Karpas-422 (cell line): ENCODE data around the gene STXBP4. TPM values are rescaled to one million over a fixed set of nuclear protein-coding genes. Genes with fewer than 3 reads are reported as not detected.

Experiments
- DNase-seq: peaks from one replicate; pipeline ENCODE4 v3.0.0-alpha.2; 2015
- H2AFZ ChIP-seq: fragments of 200-600 bp; sonication (generic); 2 replicates; pipeline ENCODE4 v1.6.1; 2014; ENCODE audit warnings: antibody characterized with exemption, low read length, mixed read lengths
- H3K27ac ChIP-seq: fragments of 200-600 bp; sonication (generic); 2 replicates; pipeline ENCODE4 v1.5.1; 2014; ENCODE audit warnings: mild to moderate bottlenecking, low read length, moderate library complexity
- H3K27me3 ChIP-seq: fragments of 200-600 bp; sonication (generic); 2 replicates; pipeline ENCODE4 v1.6.1; 2014; ENCODE audit warnings: low read length, mixed read lengths
- H3K36me3 ChIP-seq: fragments of 200-600 bp; sonication (generic); 2 replicates; pipeline ENCODE4 v1.6.1; 2014; ENCODE audit warnings: low read length, mixed read lengths; ENCODE audit not compliant: insufficient read depth
- H3K4me1 ChIP-seq: fragments of 200-600 bp; sonication (generic); 2 replicates; pipeline ENCODE4 v1.6.1; 2014; ENCODE audit warnings: mild to moderate bottlenecking, low read length, mixed read lengths
- H3K4me2 ChIP-seq: fragments of 200-600 bp; sonication (generic); 2 replicates; pipeline ENCODE4 v1.6.1; 2014; ENCODE audit warnings: low read length, low read depth, mild to moderate bottlenecking; ENCODE audit not compliant: poor library complexity, severe bottlenecking
- H3K4me3 ChIP-seq: fragments of 200-600 bp; sonication (generic); 2 replicates; pipeline ENCODE4 v1.5.1; 2014; ENCODE audit warnings: mild to moderate bottlenecking, antibody characterized with exemption, low read length, mixed read lengths
- H3K79me2 ChIP-seq: fragments of 200-600 bp; sonication (generic); 2 replicates; pipeline ENCODE4 v1.6.1; 2014; ENCODE audit warnings: mild to moderate bottlenecking, low read length, mixed read lengths
- H3K9ac ChIP-seq: fragments of 200-600 bp; sonication (generic); 2 replicates; pipeline ENCODE4 v1.6.0; 2014; ENCODE audit warnings: low read length
- H3K9me2 ChIP-seq: fragments of 200-600 bp; sonication (generic), shearing (Covaris generic); replicated peaks from 2 replicates; pipeline ENCODE4 v1.6.0; 2014; ENCODE audit warnings: mild to moderate bottlenecking, low read length, moderate library complexity; ENCODE audit not compliant: insufficient read depth
- H3K9me3 ChIP-seq: fragments of 300-700, 200-600 bp; sonication (generic); 2 replicates; pipeline ENCODE4 v1.6.1; 2014; ENCODE audit warnings: low read length, mixed read lengths
- H4K20me1 ChIP-seq: fragments of 200-600 bp; sonication (generic); 2 replicates; pipeline ENCODE4 v1.6.1; 2014; ENCODE audit warnings: mild to moderate bottlenecking, antibody characterized with exemption, low read length, low read depth; ENCODE audit not compliant: insufficient read depth
- total RNA-seq: library from RNA; depleted of rRNA; stranded (reverse); fragments of >200 nt; shearing (Covaris generic); gene quantifications from 2 replicates; pipeline ENCODE4 v1.2.3, GENCODE V29; 2014; ENCODE audit warnings: low replicate concordance

STXBP4 gene
- total RNA-seq, 1 experiment from 2014 or later = 6.6 TPM

GRCh38 chr17:55086635-55087058, 118.1 kb downstream of the STXBP4 start:
- Histone ChIP-seq H3K4me2 (no peak overlapping the region), H2AFZ (no peak overlapping the region)

GRCh38 chr17:55089256-55089655, 120.7 kb downstream of the STXBP4 start:
- Histone ChIP-seq H3K9me3 (no peaks in the 10 kb centered on the region), H3K4me1 (no peaks in the 10 kb centered on the region), H3K36me3 (no peaks in the 10 kb centered on the region), H3K27me3 (no peaks in the 10 kb centered on the region), H3K79me2 (no peaks in the 10 kb centered on the region), H2AFZ (no peak overlapping the region), H3K27ac (no peak overlapping the region), H3K4me3 (no peak overlapping the region), H3K4me2 (no peak overlapping the region), H4K20me1 (0 out of 2 replicates have a peak, but pooled peaks cover 3% of the 10 kb centered on the region), H3K9ac (no peak overlapping the region), H3K9me2 (no peaks in the 10 kb centered on the region)
- no peak for DNase-seq

More at GRCh38 chr17:55086635-55087058, 118.1 kb downstream of the STXBP4 start:
- Histone ChIP-seq H3K27me3 (no peaks in the 10 kb centered on the region), H3K36me3 (no peaks in the 10 kb centered on the region), H4K20me1 (0 out of 2 replicates have a peak, but pooled peaks cover 3% of the 10 kb centered on the region), H3K9ac (no peak overlapping the region), H3K9me3 (no peaks in the 10 kb centered on the region), H3K9me2 (no peaks in the 10 kb centered on the region; the same call in 1 of the 2 replicates), H3K79me2 (no peaks in the 10 kb centered on the region), H3K4me3 (no peak overlapping the region), H3K27ac (no peak overlapping the region), H3K4me1 (no peaks in the 10 kb centered on the region)
- no peak for DNase-seq

- no peak overlapping the region for H2AFZ ChIP-seq
- no peaks in the 10 kb centered on the region for H3K4me1 ChIP-seq
- H3K9me2 ChIP-seq = no peaks in the 10 kb centered on the region
- H3K79me2 ChIP-seq = no peaks in the 10 kb centered on the region
- no peaks in the 10 kb centered on the region for H3K27me3 ChIP-seq
- H3K36me3 ChIP-seq = no peaks in the 10 kb centered on the region
- no peak overlapping the region for H3K9ac ChIP-seq
- H3K4me2 ChIP-seq = no peak overlapping the region
- DNase-seq = no peak
- no peak overlapping the region for H3K27ac ChIP-seq
- no peaks in the 10 kb centered on the region for H3K9me3 ChIP-seq
- H4K20me1 ChIP-seq = 0 out of 2 replicates have a peak, but pooled peaks cover 3% of the 10 kb centered on the region
- H3K4me3 ChIP-seq = no peak overlapping the region
Observed at GRCh38 chr17:55090079-55090492, 121.5 kb downstream of the STXBP4 start.

GRCh38 chr17:55093353-55093752, 124.8 kb downstream of the STXBP4 start:
- Histone ChIP-seq H3K4me3 (no peak overlapping the region), H3K36me3 (no peaks in the 10 kb centered on the region)

GRCh38 chr17:55098765-55099164, 130.2 kb downstream of the STXBP4 start:
- H3K27me3 ChIP-seq = no peaks in the 10 kb centered on the region
- H3K9me3 ChIP-seq = no peaks in the 10 kb centered on the region
- H3K4me1 ChIP-seq = no peaks in the 10 kb centered on the region
- no peaks in the 10 kb centered on the region for H3K9me2 ChIP-seq
- H3K27ac ChIP-seq = no peak overlapping the region
- H3K4me2 ChIP-seq = no peak overlapping the region
- no peaks in the 10 kb centered on the region for H3K36me3 ChIP-seq
- no peak for DNase-seq
- no peak overlapping the region for H2AFZ ChIP-seq
- H3K9ac ChIP-seq = no peak overlapping the region
- no peak overlapping the region for H3K4me3 ChIP-seq
- no peaks in the 10 kb centered on the region for H3K79me2 ChIP-seq
- no peaks in the 10 kb centered on the region for H4K20me1 ChIP-seq

More at GRCh38 chr17:55093353-55093752, 124.8 kb downstream of the STXBP4 start:
- H3K9me3 ChIP-seq = no peaks in the 10 kb centered on the region
- H4K20me1 ChIP-seq = no peaks in the 10 kb centered on the region
- no peaks in the 10 kb centered on the region for H3K79me2 ChIP-seq
- no peak overlapping the region for H3K9ac ChIP-seq
- no peak overlapping the region for H3K4me2 ChIP-seq
- H3K27ac ChIP-seq = no peak overlapping the region
- no peaks in the 10 kb centered on the region for H3K9me2 ChIP-seq
- no peak for DNase-seq
- H3K4me1 ChIP-seq = no peaks in the 10 kb centered on the region
- H3K27me3 ChIP-seq = no peaks in the 10 kb centered on the region
- H2AFZ ChIP-seq = no peak overlapping the region

- no peak overlapping the region for H3K27ac ChIP-seq
- no peak overlapping the region for H2AFZ ChIP-seq
- H3K79me2 ChIP-seq = no peaks in the 10 kb centered on the region
- H3K27me3 ChIP-seq = no peaks in the 10 kb centered on the region
- no peak for DNase-seq
- no peak overlapping the region for H3K4me2 ChIP-seq
- H3K4me1 ChIP-seq = no peaks in the 10 kb centered on the region
- H3K9ac ChIP-seq = no peak overlapping the region
- H3K4me3 ChIP-seq = no peak overlapping the region
- no peaks in the 10 kb centered on the region; the same call in 1 of the 2 replicates for H3K9me2 ChIP-seq
- H4K20me1 ChIP-seq = no peaks in the 10 kb centered on the region
- no peaks in the 10 kb centered on the region for H3K36me3 ChIP-seq
- H3K9me3 ChIP-seq = no peaks in the 10 kb centered on the region
Observed at GRCh38 chr17:55110521-55110920, 142.0 kb downstream of the STXBP4 start.

- Histone ChIP-seq H3K9me3 (no peaks in the 10 kb centered on the region), H4K20me1 (no peaks in the 10 kb centered on the region), H3K27ac (no peak overlapping the region), H3K9me2 (no peaks in the 10 kb centered on the region; the same call in 1 of the 2 replicates), H3K9ac (no peak overlapping the region), H3K36me3 (no peaks in the 10 kb centered on the region), H3K4me2 (no peak overlapping the region), H3K79me2 (no peaks in the 10 kb centered on the region), H2AFZ (no peak overlapping the region), H3K4me3 (no peak overlapping the region), H3K27me3 (no peaks in the 10 kb centered on the region), H3K4me1 (no peaks in the 10 kb centered on the region)
- no peak for DNase-seq
Observed at GRCh38 chr17:55114283-55114682, 145.7 kb downstream of the STXBP4 start.

GRCh38 chr17:55116440-55116914, 147.9 kb downstream of the STXBP4 start:
- Histone ChIP-seq H3K27me3 (no peaks in the 10 kb centered on the region), H3K9me3 (no peaks in the 10 kb centered on the region), H3K9ac (no peak overlapping the region), H3K9me2 (no peaks in the 10 kb centered on the region), H2AFZ (no peak overlapping the region), H4K20me1 (no peaks in the 10 kb centered on the region), H3K4me2 (no peak overlapping the region), H3K36me3 (no peaks in the 10 kb centered on the region), H3K27ac (no peak overlapping the region), H3K4me1 (no peaks in the 10 kb centered on the region), H3K79me2 (no peaks in the 10 kb centered on the region), H3K4me3 (no peak overlapping the region)
- DNase-seq = no peak
